ENCODE results near the gene EED.
"Not testable (repeated sequence)": the region's sequence is repeated elsewhere in the genome, so short reads cannot be mapped to it uniquely, and the experiment has no call there.

The EED gene

GRCh38 chr11:86222081-86222480 lies 22.5 kb upstream of the EED start:
- TF ChIP-seq CTCF (IDR thresholded peaks at IDR 0.05; ENCODE audit: low read depth, low read length): no peak
- Histone ChIP-seq H3K4me1 (no peaks in the 10 kb centered on the region), H3K36me3 (no peaks in the 10 kb centered on the region), H3K9me3 (no peaks in the 10 kb centered on the region), H3K4me3 (ENCODE audit: low read depth, low read length) (no peak overlapping the region), H3K27me3 (peaks cover 11% of the 10 kb centered on the region)
- DNase-seq: no peak

DNA sequence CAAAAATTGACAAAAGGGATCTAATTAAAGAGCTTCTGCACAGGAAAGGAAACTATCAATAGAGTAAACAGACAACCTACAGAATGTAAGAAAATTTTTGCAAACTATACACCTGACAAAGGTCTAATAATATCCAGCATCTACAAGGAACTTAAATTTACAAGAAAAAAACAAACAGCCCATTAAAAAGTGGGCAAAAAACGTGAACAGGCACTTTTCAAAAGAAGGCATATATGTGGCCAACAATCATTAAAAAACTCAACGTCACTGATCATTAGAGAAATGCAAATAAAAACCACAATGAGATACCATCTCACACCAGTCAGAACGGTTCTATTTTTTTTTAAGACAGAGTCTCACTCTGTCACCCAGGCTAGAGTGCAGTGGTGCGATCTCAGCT lies 20.0 kb upstream of the EED start:
- DNase-seq; H3K4me1 ChIP-seq; H3K36me3 ChIP-seq; H3K4me3 ChIP-seq (ENCODE audit: low read depth, low read length); H3K9me3 ChIP-seq: not testable (repeated sequence)
- H3K27me3 ChIP-seq: peaks cover 11% of the 10 kb centered on the region

DNA sequence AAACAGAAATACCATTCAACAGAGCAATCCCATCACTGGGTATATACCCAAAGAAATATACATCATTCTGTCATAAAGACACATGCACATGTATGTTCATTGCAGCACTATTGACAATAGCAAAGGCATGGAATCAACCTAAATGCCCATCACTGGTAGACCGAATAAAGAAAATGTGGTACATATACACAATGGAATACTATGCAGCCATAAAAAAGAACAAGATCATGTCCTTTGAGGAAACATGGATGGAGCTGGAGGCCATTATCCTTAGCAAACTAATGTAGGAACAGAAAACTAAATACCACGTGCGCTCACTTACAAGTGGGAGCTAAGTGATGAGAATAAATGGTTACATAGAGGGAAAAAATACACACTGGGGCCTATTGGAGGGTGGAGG lies 19.2 kb upstream of the EED start:
- H3K27me3 ChIP-seq: peaks cover 11% of the 10 kb centered on the region
- not testable (repeated sequence) for H3K4me3 ChIP-seq (ENCODE audit: low read depth, low read length); DNase-seq; H3K36me3 ChIP-seq; H3K9me3 ChIP-seq; H3K4me1 ChIP-seq

- no peaks in the 10 kb centered on the region for H3K36me3 ChIP-seq
- H3K4me3 ChIP-seq (ENCODE audit: low read depth, low read length): no peak overlapping the region
- no peaks in the 10 kb centered on the region for H3K4me1 ChIP-seq
- no peak for DNase-seq
- no peaks in the 10 kb centered on the region for H3K9me3 ChIP-seq
- TF ChIP-seq CTCF (IDR thresholded peaks at IDR 0.05; ENCODE audit: low read depth, low read length): no peak
- H3K27me3 ChIP-seq: 0 out of 2 replicates have a peak, but pooled peaks cover 3% of the 10 kb centered on the region
These were observed 16.1 kb upstream of the EED start for GRCh38 chr11:86228269-86229038.

DNA sequence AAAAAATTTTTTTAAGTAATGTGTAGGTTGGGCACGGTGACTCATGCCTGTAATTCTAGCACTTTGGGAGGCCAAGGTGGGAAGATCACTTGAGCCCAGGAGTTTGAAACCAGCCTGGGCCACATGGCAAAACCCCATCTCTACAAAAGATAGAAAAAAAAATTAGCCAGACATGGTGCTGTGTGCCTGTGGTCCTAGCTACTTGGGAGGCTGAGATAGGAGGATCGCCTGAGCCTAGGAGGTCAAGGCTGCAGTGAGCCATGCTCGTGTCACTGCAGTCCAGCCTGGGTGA lies 15.6 kb upstream of the EED start:
- not testable (repeated sequence) for H3K36me3 ChIP-seq; DNase-seq; H3K4me1 ChIP-seq; H3K4me3 ChIP-seq (ENCODE audit: low read depth, low read length); H3K9me3 ChIP-seq; H3K27me3 ChIP-seq

GRCh38 chr11:86230179-86230804 lies 14.3 kb upstream of the EED start:
- Histone ChIP-seq H3K4me1 (no peaks in the 10 kb centered on the region), H3K36me3 (no peaks in the 10 kb centered on the region), H3K4me3 (ENCODE audit: low read depth, low read length) (no peak overlapping the region), H3K9me3 (no peaks in the 10 kb centered on the region), H3K27me3 (peaks cover 10% of the 10 kb centered on the region)
- no peak for DNase-seq
- TF ChIP-seq CTCF (IDR thresholded peaks at IDR 0.05; ENCODE audit: low read depth, low read length): peak; percentile 31

DNA sequence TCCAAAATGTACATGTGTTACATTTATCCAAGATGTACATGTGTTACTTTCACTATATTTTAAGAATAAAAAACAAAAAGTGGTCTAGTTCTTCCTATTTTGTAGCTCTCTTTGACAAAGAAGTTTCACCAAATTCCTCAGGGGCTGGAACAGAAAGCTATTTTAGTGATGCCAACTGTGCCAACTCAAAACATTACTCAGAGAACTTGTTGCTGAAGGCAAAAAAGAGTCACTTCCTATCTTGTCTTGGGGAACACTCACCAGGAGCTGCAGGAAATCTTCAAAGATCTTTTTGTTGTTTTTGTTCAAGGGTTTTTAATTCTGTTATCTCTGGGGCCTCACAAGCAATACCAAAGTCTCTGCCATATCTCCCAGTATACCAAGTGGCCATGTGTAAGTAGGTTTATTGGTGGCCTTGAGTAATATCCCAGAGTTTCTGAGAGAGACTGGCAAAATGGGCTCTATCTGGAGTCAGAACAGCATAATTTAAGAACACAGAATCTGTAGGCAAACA lies 13.6 kb upstream of the EED start:
- H3K36me3 ChIP-seq: no peaks in the 10 kb centered on the region
- no peaks in the 10 kb centered on the region for H3K4me1 ChIP-seq
- no peak for TF ChIP-seq CTCF (IDR thresholded peaks at IDR 0.05; ENCODE audit: low read depth, low read length)
- no peak overlapping the region for H3K4me3 ChIP-seq (ENCODE audit: low read depth, low read length)
- DNase-seq: no peak
- no peaks in the 10 kb centered on the region for H3K9me3 ChIP-seq
- peaks cover 16% of the 10 kb centered on the region for H3K27me3 ChIP-seq

Measured in BE2C (cell line).